Fibroblast of villous mesenchyme (primary cell): ENCODE results near the gene NTNG2. TPM values are rescaled to one million over a fixed set of nuclear protein-coding genes. Genes with fewer than 3 reads are reported as not detected.

Experiments used
- DNase-seq: peaks from one replicate; pipeline ENCODE4 v3.0.0-alpha.2; 2010; ENCODE audit warnings: low read depth
- H3K4me3 ChIP-seq: 2 replicates; pipeline ENCODE4 v1.5.1; 2011; ENCODE audit warnings: low read depth, mild to moderate bottlenecking, low read length
- CTCF ChIP-seq: IDR thresholded peaks from 2 replicates; pipeline ENCODE4 v1.5.1; 2012; ENCODE audit warnings: low read depth, mild to moderate bottlenecking, low read length; ENCODE audit not compliant: insufficient read depth
- total RNA-seq: library from RNA; depleted of rRNA; stranded (reverse); fragments of >200 nt; gene quantifications from 2 replicates; pipeline ENCODE4 v1.2.3, GENCODE V29; 2012

Gene NTNG2
- total RNA-seq, 1 donor, result 0.86 TPM

GRCh38 chr9:132168347-132168746, 6.5 kb downstream of the NTNG2 start:
- no peak for TF ChIP-seq CTCF
- DNase-seq, result no peak

GRCh38 chr9:132168851-132169250, 7.0 kb downstream of the NTNG2 start:
- no peak for DNase-seq
- H3K4me3 ChIP-seq, result no peak overlapping the region
- no peak for TF ChIP-seq CTCF

More at GRCh38 chr9:132168347-132168746, 6.5 kb downstream of the NTNG2 start:
- H3K4me3 ChIP-seq, result no peak overlapping the region

GRCh38 chr9:132169672-132170392, 8.0 kb downstream of the NTNG2 start:
- no peak overlapping the region for H3K4me3 ChIP-seq
- TF ChIP-seq CTCF, result peak; percentile 73
- DNase-seq, result peak; percentile 49

- no peak for TF ChIP-seq CTCF
- no peak overlapping the region for H3K4me3 ChIP-seq
- no peak for DNase-seq
Observed at GRCh38 chr9:132171702-132172101, 9.8 kb downstream of the NTNG2 start.

GRCh38 chr9:132172185-132172584, 10.3 kb downstream of the NTNG2 start:
- H3K4me3 ChIP-seq, result no peak overlapping the region
- no peak for TF ChIP-seq CTCF
- no peak for DNase-seq

- TF ChIP-seq CTCF, result no peak
- no peak overlapping the region for H3K4me3 ChIP-seq
- no peak for DNase-seq
Observed at GRCh38 chr9:132175431-132175830, 13.6 kb downstream of the NTNG2 start.

- no peak for DNase-seq
- no peak overlapping the region for H3K4me3 ChIP-seq
- no peak for TF ChIP-seq CTCF
Observed at GRCh38 chr9:132176338-132176737, 14.5 kb downstream of the NTNG2 start.
